Kidney capillary endothelial cell (primary cell): Measurements from ENCODE around the gene PARP11.

Experiments
- DNase-seq: peaks from one replicate; pipeline ENCODE4 v3.0.0-alpha.2; 2018; ENCODE audit warnings: low spot score

PARP11 gene, protein sequence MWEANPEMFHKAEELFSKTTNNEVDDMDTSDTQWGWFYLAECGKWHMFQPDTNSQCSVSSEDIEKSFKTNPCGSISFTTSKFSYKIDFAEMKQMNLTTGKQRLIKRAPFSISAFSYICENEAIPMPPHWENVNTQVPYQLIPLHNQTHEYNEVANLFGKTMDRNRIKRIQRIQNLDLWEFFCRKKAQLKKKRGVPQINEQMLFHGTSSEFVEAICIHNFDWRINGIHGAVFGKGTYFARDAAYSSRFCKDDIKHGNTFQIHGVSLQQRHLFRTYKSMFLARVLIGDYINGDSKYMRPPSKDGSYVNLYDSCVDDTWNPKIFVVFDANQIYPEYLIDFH

DNA sequence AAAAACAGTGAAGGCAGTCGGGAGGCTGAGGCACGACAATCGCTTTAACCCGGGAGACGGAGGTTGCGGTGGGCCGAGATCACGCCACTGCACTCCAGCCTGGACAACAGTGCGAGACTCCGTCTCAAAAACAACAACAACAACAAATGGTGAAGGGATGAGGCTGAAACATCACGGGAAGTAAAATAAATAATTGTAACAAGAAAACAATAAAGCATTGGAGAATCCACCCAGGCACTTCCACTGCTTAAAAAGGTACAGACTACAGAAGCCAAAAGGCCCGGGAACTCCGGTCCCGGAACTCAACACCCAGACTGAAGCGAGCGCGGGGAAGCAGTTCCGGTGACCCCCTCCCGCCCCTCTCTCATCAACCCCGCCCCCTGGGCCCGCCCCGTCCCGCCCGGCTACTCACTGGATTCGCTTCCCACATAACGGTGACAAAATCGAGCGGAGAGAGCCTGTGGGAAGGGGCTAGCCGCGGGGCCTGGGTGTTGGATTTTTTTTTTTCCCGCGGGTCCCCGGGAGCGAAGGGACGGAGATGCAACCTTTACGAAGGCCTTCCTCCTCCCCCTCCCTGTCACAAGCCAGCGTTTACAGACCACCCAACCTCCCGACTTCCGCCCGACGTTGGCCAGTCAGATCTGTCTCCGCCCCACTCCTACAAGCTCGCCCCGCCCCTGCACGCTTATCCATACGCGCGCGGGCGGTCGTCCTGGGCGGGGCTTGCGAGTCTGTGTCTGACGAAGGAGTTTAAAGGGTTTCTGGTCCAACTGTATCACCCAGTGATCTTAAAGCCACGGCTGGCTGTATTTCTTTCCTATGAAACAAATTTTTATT, at the start of gene PARP11:
TSS of gene PARP11 (minus strand) at position 600 of the 837 bp plus-strand sequence. CDS start at position 430, 170 bp downstream.
- peak; percentile 91 for DNase-seq

DNA sequence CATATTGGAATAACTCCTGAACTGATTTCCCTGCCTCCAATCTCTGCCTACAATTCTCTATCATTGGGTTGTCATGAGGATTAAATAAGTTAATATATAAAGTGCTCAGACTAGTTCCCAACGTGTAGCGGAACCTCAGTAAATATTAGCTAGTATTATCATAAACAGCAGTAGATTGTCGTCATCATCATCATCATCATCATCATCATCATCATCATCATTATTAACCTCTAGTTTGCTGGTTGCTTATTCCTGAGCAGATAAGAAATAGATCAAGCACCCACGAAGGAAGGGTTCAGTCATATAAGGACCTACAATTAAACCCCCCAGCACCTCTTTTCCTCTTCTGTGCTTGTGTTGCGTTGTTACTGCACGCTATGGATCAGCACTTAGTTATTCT, 48.8 kb upstream of the PARP11 start:
- no peak for DNase-seq

DNA sequence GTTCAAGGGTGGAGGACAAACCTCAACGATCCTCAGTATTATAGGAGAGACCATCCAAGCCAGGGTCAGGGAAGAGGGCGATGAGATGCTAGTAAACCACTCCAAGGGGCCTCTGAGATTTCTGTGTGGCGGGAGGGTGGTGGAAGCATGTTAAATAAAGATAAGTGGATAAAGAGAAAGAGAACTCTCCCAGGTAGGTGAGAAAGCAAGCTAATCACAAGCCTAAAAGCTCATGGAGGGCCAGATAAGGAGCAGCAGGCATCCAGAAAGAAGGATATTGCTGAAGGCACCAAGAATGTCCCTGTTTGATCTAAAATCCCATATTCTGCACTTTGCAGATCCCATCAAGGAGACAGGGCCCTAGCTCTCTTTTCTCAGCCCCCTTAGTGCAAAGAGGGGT, 48.3 kb upstream of the PARP11 start:
- DNase-seq: no peak

DNA sequence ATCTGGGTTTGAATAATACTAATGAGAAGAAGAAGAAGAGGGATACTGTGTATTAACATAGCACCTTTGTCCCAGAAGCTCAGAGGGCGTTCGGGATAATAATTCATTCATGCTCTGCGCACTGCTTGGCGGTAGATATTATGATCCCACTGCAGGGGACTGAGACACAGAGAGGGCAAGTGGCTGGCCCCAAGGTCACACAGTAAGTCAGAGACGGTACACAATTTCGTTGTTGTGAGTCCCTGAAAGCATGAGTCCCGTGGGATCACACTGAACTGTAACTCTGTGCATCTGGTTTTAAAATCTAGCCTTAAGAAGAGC, 47.9 kb upstream of the PARP11 start:
- DNase-seq: no peak

DNA sequence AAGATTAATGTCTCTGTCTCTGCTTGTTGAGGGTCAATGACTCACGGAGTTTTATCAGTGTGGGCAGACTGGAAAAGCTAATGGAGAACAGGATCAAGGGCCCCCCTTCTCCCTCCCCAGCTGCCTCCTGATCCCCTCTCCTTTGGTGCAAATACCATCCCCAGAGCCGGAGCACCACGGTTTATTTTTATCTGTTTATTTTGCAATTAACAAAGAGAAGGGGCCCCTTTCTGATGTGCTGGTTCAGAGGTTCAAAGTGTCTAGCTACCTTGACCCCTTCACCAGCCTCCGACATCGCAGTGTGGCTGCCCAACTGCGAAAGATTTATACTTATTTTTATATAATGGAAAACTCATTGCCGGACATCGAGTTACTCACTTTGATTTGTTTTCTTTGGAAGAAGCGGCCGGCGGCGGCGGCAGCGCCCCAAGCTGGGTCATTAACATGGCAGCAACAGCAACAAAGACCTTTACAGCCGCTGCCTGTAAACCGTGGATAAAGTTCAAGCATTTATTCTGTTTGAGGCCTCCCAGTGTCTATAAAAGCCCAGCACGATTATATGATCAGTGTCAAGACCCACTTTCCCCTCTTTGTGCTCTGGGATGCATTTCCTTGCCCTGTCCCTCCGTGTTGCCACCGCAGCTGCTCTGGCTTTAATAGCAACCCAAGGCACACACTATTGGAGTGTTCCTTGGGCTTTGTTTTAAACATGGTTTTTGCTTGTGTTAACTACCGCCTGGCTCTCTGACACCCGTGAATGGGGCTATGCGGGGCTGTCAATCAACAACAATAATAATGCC, 47.4 kb upstream of the PARP11 start:
- no peak for DNase-seq

DNA sequence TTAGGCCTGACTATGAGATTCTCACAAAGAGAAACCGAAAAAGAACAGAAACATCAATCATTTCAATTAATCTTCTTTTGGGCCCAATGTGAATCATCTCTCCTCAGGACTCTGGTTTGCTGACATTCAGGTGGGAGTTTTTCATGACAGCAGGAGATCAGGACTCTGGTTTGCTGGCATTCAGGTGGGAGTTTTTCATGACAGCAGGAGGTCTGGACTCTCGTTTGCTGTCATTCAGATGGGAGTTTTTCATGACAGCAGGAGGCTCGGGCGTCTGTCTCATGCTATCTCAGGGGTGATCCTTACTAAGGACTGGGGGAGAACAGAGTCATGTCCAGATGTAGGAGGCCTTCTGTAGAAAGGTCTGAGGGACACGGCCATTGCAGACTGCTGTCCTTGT, 40.1 kb upstream of the PARP11 start:
- no peak for DNase-seq

DNA sequence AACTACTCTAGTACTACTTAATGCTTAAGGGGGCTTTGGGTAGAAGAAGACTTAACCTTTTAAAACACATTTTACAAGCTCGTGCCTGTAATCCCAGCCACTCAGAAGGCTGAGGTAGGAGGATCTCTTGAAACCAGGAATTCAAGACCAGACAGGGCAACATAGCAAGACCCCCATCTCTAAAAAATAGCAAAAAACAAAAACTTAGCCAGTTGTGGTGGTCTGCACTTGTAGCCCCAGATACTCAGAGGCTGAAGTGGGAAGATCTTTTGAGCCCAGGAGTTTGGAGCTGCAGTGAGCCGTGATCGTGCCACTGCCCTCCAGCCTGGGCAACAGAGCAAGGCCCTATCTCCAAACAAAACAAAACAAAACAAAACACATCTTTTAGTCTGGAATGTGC, 39.7 kb upstream of the PARP11 start:
- no peak for DNase-seq

DNA sequence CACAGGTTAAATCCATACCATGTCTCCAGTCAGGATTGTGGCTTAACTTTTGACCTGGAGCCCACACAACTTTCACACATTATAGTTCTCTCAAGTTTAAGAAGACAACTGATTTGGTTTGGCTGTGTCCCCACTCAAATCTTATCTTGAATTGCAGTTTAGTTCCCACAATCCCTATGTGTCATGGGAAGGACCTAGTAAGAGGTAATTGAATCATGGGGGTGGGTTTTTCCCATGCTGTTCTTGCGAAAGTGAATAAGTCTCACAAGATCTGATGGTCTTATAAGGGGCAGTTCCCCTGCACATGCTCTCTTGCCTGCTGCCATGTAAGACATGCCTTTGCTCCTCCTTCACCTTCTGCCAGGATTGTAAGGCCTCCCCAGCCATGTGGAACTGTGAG, 38.2 kb upstream of the PARP11 start:
- DNase-seq: no peak

DNA sequence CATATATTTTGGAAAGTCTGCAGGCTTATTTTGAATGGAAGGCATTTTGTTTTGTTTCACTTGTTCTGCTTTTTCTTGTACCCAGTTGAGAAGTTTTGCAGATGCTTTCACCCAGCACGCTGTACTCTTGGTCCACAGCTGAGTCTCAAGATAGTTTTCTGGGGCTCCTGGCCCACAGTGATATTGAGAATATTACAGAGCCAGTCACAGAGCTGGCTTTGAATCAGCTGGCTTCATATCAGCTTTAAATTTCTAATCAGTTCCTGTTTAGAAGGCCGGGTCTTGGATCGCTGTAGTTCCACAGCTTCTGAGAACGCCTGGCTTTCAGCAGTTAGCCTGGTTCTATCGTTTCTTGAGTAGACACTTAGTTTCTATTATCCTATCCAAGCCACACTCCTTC, 32.5 kb upstream of the PARP11 start:
- no peak for DNase-seq

DNA sequence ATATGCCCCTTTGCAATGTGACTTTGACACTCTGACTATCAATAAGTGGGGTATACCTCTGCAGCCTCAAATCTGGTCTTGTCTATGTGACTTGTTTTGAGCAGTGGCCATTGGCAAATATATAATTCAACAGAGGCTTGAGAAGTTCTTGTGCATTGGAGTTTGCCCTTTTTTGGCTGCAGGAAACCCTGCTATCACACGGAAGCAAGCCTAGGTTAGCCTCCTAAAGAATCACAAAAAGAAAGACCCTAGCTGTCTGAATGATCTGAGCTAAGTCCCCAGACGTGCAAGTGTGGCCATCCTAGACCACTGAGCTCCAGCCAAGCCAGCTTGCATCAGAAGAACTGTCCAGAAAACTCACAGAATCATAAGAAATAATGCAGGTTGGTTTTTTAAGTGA, 31.8 kb upstream of the PARP11 start:
- DNase-seq: no peak

DNA sequence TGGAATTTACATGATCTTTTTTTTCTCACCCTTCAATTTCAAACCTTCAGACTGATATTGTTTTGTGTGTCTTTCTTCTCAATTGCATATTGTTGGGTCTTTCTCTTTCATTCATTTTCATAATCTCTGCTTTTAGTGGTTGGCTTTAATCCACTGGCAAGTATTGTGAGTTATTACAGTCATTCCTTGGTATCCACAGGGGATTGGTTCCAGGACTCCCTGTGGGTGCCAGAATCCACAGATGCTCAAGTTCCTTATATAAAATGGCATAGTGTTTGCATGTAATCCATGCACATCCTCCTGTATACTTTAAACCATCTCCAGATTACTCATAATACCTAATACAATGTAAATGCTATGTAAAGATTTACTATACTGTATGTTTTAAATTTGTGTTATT, 29.7 kb upstream of the PARP11 start:
- no peak for DNase-seq

DNA sequence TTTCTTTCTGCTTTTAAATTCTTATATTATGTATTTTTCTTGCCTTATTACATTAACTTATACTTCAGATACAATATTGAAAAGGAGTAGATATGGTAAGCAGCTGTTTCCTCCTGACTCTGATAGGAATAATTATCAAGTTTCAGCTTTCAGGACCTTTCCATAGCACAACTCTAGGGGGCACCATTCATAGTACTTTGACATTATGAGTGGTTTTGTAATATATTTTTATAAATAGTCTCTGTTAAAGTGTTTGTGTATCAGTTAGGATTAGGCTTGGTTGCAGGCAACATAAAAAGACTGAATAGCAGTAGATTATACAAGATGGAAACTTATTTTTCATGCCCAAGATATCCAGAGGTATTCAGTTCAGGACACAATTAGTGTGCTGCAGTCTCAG, 27.9 kb upstream of the PARP11 start:
- DNase-seq: no peak

DNA sequence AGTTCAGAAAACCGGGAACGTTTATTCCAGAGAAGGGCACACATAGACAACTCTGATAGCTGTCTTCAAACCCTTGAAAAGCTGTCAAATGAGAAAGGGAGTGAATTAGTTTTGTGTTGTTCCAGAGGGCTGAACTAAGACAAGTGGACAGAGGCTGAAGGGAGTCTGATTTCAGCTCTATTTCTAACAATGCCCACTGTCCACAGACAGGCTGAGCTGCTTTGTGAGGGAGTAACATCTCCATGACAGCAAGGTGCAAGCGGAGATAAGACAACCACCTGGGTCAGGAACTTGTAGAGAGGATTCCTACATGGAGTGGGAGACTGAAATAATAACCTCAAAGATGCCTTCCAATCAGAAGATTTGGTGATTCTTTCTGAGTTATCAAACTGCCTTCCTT, 25.6 kb upstream of the PARP11 start:
- no peak for DNase-seq

DNA sequence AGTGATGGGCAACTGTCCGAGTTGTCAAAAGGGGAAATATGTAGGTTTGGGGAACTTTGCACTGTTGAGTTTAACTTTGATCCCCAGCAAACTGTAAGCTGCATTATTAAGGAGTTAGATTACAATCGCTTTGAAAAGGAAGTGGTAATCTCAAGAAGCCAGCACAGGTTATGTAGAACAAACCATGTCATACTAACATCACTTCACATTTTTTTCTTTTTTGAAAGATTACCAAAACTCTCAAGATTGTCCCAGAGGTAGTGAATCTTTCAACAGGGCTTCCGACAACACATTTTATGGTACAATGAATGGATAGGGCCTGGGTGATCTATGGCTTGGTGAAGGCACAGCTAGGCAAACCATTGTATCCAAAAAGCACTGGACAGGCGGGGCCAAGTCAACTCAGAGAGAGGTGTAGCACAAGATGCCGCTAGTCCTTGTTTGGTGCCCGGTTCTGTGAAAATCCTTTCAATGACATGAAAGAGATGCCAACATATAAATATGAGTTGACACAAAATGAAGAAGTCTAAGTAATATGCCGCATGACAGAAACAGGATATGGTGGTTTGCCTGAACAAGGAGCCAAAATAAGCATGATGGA, 24.3 kb upstream of the PARP11 start:
- no peak for DNase-seq

DNA sequence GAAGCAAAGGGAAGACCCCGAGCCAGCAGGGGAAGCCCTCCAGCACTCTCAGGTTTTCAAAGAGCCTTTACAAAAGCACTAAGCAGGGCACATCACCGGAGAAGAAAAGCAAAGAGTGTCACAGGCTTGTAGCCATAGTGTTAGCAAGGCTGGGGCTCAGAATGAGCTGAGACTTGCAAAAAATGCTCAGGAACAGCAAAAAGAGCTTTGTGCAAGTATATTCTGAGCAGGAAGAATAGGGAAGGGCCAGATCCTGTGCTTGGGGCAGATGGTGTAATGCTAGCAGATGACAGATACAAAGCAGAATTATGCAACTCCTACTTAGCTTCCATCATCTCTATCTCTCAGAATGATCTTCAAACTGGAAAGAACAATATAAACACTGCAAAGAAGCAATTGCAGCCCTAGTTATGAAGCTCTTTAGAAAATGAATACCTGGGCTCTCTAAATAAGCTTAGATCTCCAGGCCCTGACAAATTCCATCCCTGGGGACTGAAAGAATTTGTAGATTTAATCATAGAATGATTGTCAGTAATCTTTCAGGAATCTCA, 23.7 kb upstream of the PARP11 start:
- no peak for DNase-seq

DNA sequence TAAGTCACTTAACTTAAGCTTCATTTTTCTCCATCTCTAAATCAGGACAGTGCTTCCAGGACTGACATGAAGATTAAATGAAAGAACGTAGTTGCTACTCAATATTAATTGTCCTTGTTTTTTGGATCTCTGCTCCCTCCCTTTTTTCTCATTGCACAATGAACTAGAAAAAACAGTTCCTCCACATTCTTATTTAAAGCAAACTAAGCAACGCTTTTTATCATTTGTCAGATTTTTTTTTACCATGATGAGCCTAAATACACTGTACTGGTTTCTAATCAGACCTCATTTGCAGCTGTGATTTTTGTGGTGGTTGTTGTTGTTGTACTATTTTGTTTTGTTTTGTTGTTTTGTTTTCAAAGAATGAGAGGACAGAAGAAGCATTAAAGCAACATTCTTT, 23.2 kb upstream of the PARP11 start:
- DNase-seq: no peak

DNA sequence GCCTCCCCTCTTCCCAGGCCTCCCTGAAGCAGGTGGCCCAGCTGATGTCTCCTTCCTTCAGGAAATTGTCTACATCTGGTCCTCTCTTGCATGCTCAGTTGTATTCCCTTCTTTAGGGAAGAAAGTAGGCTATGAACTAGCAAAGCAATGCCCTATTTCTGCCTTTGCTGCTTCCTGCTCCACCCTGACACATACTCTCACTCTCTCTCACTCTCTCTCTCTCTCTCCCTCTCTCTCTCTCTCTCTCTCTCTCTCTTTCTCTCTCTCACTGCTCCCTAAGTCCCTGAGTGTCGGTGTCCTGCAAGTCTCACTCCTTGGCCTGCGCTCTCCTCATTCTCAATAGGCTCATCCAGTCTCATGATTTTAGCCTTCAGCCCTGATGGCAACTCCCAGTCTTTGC, 19.4 kb upstream of the PARP11 start:
- no peak for DNase-seq

DNA sequence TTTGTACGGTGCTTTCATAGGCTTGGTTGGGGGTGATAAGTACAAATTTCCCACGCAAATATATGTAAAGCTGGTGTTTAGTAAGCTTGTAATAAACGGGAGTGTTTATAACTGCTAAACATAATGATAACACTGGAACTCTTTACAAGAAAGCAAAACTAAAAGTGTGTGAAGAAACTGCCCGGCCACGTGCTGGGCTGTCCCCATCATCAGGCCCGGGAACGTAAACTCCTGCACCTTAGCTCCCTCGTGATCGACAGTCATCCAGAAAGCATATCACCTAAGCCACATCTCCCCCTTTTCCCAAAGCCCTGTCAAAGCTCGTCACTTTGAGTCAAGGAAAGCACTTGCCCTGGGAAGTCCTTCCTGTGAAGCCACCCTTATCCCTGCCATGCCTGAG, 18.0 kb upstream of the PARP11 start:
- no peak for DNase-seq

DNA sequence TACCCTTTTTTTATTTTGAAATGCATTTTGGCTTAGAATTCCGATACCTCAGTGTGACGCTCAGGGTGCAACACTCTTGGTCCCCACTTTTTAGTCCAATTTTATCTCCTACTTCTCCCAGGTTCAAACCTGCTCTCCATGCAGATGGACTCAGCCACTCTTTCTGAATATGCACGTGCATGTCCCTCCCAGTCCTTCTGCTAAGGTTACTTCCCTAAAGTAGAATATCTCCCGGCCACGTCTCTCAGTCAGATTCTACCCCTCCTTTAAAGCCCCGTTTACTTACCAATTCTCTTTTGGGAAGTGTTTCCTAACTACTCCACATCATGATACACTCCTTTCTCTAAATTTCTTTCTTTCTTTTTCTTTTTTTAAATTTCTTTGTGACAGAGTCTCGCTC, 15.5 kb upstream of the PARP11 start:
- no peak for DNase-seq

DNA sequence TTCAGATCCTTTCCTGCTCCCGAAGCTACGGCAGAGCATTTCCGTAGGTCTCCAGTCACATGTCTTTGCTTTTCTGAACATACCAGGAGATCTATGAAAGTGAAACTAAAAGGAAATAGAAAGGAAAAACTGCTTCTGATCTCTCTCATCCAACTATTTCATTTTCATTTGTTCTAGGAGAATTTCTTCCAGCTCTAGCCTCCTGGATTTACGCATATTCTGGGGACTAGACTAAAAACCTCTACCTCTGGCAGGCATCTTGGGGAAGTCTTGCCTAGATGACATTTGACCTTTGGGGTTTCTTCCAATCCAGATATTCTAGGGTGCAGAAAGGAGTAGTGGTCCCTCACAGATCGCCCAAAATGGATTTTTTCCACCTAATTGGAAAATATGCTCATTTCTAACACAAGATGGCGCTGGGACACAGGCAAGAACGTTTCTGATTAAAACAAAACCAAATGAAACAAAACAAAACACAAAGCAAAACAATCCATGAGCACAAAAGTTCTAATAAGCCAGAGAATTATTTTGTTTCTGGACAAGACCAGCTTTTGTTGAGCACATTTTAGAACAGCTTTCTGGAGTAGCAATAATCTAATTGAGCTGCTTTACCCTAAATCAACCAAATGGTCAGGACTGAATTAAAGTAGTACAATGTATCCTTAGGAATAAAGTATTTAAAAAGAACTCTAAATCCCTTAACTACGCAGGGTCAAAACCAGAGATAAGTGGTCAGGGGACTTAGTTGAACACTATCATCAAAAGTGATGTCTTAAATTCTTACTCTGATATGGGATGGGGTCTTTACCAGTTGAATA, 12.3 kb upstream of the PARP11 start:
- peak; percentile 50 for DNase-seq

DNA sequence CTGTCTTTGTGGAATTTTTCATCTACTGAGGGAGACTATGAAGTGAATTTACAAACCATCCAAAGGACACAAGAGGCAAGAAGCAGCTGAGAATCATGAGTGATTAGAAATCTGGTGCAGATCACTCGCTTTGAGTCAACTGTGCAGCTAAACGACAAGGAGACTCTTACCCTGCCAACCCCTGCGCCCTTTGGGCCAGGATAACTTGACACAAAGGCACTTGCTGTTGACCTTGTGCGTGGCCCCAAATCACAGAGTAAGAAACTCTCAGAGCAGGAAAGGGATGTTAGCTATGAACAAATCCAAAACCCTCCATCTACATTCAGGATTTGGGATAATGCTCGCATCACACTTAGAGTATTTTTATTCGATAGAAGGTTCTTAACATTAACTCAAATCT, 11.5 kb upstream of the PARP11 start:
- no peak for DNase-seq
